IPS-18a (cell line): ENCODE data around the gene ST3GAL3.

Experiments used
- H3K27ac ChIP-seq: one replicate; pipeline ENCODE4 v1.5.1; 2013; ENCODE audit warnings: low read length
- H3K27me3 ChIP-seq: one replicate; pipeline ENCODE4 v1.6.1; 2013; ENCODE audit warnings: mild to moderate bottlenecking, low read length; ENCODE audit not compliant: control insufficient read depth, insufficient read depth
- H3K36me3 ChIP-seq: one replicate; pipeline ENCODE4 v1.6.1; 2013; ENCODE audit warnings: low read depth, low read length; ENCODE audit not compliant: control insufficient read depth
- H3K4me1 ChIP-seq: one replicate; pipeline ENCODE4 v1.6.1; 2013; ENCODE audit warnings: low read depth, low read length; ENCODE audit not compliant: control insufficient read depth
- H3K4me3 ChIP-seq: one replicate; pipeline ENCODE4 v1.5.1; 2013; ENCODE audit warnings: low read length
- H3K9ac ChIP-seq: one replicate; pipeline ENCODE4 v1.6.1; 2013; ENCODE audit warnings: mild to moderate bottlenecking, low read length, moderate library complexity
- H3K9me3 ChIP-seq: one replicate; pipeline ENCODE4 v1.6.1; 2013; ENCODE audit warnings: low read depth, low read length; ENCODE audit not compliant: control insufficient read depth

The ST3GAL3 gene

GRCh38 chr1:43958351-43959255 lies 251.3 kb downstream of the ST3GAL3 start:
- H3K4me3 ChIP-seq = no peak overlapping the region
- H3K9ac ChIP-seq = no peak overlapping the region
- no peaks in the 10 kb centered on the region for H3K4me1 ChIP-seq
- no peaks in the 10 kb centered on the region for H3K27me3 ChIP-seq
- H3K36me3 ChIP-seq = peaks cover 8% of the 10 kb centered on the region
- H3K27ac ChIP-seq = no peak overlapping the region
- no peaks in the 10 kb centered on the region for H3K9me3 ChIP-seq

- H3K36me3 ChIP-seq = peaks cover 8% of the 10 kb centered on the region
- no peaks in the 10 kb centered on the region for H3K9me3 ChIP-seq
- no peaks in the 10 kb centered on the region for H3K4me1 ChIP-seq
- H3K4me3 ChIP-seq = no peak overlapping the region
- no peak overlapping the region for H3K9ac ChIP-seq
- no peak overlapping the region for H3K27ac ChIP-seq
- no peaks in the 10 kb centered on the region for H3K27me3 ChIP-seq
Measured at GRCh38 chr1:43960798-43961197, 253.5 kb downstream of the ST3GAL3 start.

- Histone ChIP-seq H3K4me1 (no peaks in the 10 kb centered on the region), H3K27me3 (no peaks in the 10 kb centered on the region), H3K9ac (no peak overlapping the region), H3K27ac (no peak overlapping the region), H3K9me3 (no peaks in the 10 kb centered on the region), H3K36me3 (peaks cover 8% of the 10 kb centered on the region), H3K4me3 (no peak overlapping the region)
Measured at GRCh38 chr1:43961692-43962091, 254.4 kb downstream of the ST3GAL3 start.

GRCh38 chr1:43962324-43962723 lies 255.0 kb downstream of the ST3GAL3 start:
- no peaks in the 10 kb centered on the region for H3K4me1 ChIP-seq
- H3K36me3 ChIP-seq = peaks cover 7% of the 10 kb centered on the region
- H3K9me3 ChIP-seq = no peaks in the 10 kb centered on the region

GRCh38 chr1:43963006-43963405 lies 255.7 kb downstream of the ST3GAL3 start:
- Histone ChIP-seq H3K36me3 (peaks cover under 1% of the 10 kb centered on the region), H3K27me3 (no peaks in the 10 kb centered on the region), H3K9ac (no peak overlapping the region), H3K4me1 (no peaks in the 10 kb centered on the region), H3K4me3 (no peak overlapping the region), H3K27ac (no peak overlapping the region), H3K9me3 (no peaks in the 10 kb centered on the region)

More at GRCh38 chr1:43962324-43962723, 255.0 kb downstream of the ST3GAL3 start:
- H3K4me3 ChIP-seq = no peak overlapping the region
- no peak overlapping the region for H3K27ac ChIP-seq
- H3K27me3 ChIP-seq = no peaks in the 10 kb centered on the region
- H3K9ac ChIP-seq = no peak overlapping the region

GRCh38 chr1:43963890-43964289 lies 256.6 kb downstream of the ST3GAL3 start:
- H3K9me3 ChIP-seq = no peaks in the 10 kb centered on the region
- H3K4me1 ChIP-seq = no peaks in the 10 kb centered on the region
- H3K36me3 ChIP-seq = no peaks in the 10 kb centered on the region
- no peak overlapping the region for H3K9ac ChIP-seq
- H3K27me3 ChIP-seq = no peaks in the 10 kb centered on the region
- no peak overlapping the region for H3K27ac ChIP-seq
- no peak overlapping the region for H3K4me3 ChIP-seq

GRCh38 chr1:43965316-43965715 lies 258.0 kb downstream of the ST3GAL3 start:
- Histone ChIP-seq H3K9me3 (no peaks in the 10 kb centered on the region), H3K27me3 (no peaks in the 10 kb centered on the region), H3K9ac (no peak overlapping the region), H3K4me1 (peaks cover 3% of the 10 kb centered on the region), H3K27ac (no peak overlapping the region), H3K36me3 (no peaks in the 10 kb centered on the region), H3K4me3 (no peak overlapping the region)

- no peaks in the 10 kb centered on the region for H3K27me3 ChIP-seq
- H3K4me1 ChIP-seq = peaks cover 3% of the 10 kb centered on the region
- H3K9ac ChIP-seq = no peak overlapping the region
- H3K27ac ChIP-seq = no peak overlapping the region
- no peaks in the 10 kb centered on the region for H3K9me3 ChIP-seq
- H3K4me3 ChIP-seq = no peak overlapping the region
- H3K36me3 ChIP-seq = peaks cover 19% of the 10 kb centered on the region
Measured at GRCh38 chr1:43968348-43968948, 261.1 kb downstream of the ST3GAL3 start.

- no peaks in the 10 kb centered on the region for H3K9me3 ChIP-seq
- H3K27me3 ChIP-seq = no peaks in the 10 kb centered on the region
- peaks cover 11% of the 10 kb centered on the region for H3K4me1 ChIP-seq
- peaks cover 19% of the 10 kb centered on the region for H3K36me3 ChIP-seq
- H3K9ac ChIP-seq = no peak overlapping the region
- no peak overlapping the region for H3K27ac ChIP-seq
- peak overlapping the region; percentile 91 for H3K4me3 ChIP-seq
Measured at GRCh38 chr1:43969416-43969745, 262.0 kb downstream of the ST3GAL3 start.

GRCh38 chr1:43969746-43970466 lies 262.6 kb downstream of the ST3GAL3 start, which contains the start of gene DPH2:
Gene DPH2 (plus strand): TSS chr1:43970010. CDS start chr1:43970176, 166 bp downstream.
- H3K36me3 ChIP-seq = peaks cover 19% of the 10 kb centered on the region
- H3K27me3 ChIP-seq = no peaks in the 10 kb centered on the region
- peak within 1 kb of the TSS; percentile 91 for H3K4me3 ChIP-seq
- H3K4me1 ChIP-seq = peaks cover 11% of the 10 kb centered on the region
- no peak within 1 kb of the TSS for H3K27ac ChIP-seq
- peak within 1 kb of the TSS; percentile 81 for H3K9ac ChIP-seq
- no peaks in the 10 kb centered on the region for H3K9me3 ChIP-seq

GRCh38 chr1:43970502-43970901 lies 263.2 kb downstream of the ST3GAL3 start:
- H3K4me3 ChIP-seq = peak overlapping the region; percentile 91
- H3K27ac ChIP-seq = no peak overlapping the region
- peaks cover 11% of the 10 kb centered on the region for H3K4me1 ChIP-seq
- H3K9ac ChIP-seq = peak overlapping the region; percentile 81
- peaks cover 19% of the 10 kb centered on the region for H3K36me3 ChIP-seq
- no peaks in the 10 kb centered on the region for H3K9me3 ChIP-seq
- no peaks in the 10 kb centered on the region for H3K27me3 ChIP-seq
